Measurements from ENCODE around the gene RASL11B.

DNA sequence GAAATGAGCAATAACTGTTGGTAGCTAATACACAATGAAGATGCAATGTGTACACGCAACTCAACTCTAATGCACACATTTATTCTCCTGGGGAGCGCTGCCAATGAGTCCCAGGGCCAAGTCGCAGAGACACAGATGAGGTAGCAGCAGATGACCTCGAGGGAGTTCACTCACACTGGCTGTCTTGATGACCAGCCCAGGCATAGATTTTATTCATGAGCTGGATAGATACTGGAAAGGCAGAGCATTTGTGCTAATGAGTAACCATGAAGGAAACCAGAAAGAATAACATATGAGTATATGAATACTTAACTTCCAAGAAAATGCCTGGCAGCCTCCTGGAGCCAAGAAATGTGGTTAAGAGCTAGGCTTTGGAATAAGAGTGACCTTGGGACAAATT, 42.3 kb downstream of the RASL11B start:
- TF ChIP-seq POLR2A (IDR thresholded peaks at IDR 0.05; ENCODE audit: low read length) (no peak), GATA1 (IDR thresholded peaks at IDR 0.05; ENCODE audit: low read depth, low read length) (no peak)
